ENCODE data around the gene SLC10A7. TPM values are rescaled to one million over a fixed set of nuclear protein-coding genes. Genes with fewer than 3 reads are reported as not detected.

Gene SLC10A7
- total and polyA plus RNA-seq, 2 of the 13 experiments (the other 11 are each of a cell fraction or from before 2014, with no cell fraction given) = 18.5 to 18.8 TPM

DNA sequence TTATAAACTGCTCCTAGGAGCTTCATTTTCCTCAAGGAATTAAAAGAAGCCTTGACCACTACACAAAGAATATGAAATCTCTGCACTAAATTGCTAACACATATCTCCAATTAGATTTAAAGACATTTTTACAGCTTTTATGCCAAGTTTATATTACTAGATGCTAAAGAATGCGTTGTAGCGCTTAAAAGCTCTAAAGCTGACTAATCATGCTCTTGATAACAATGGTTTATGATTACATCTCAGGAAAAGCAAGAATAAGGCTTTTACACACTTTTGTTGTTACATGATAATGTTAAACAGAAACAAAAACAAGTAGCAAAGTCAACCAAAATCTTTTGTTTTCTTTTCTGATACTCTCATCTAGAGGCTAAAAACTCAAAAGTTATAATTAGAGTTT lies 44.7 kb downstream of the SLC10A7 start (continued):
- TF ChIP-seq ZNF549 (CRISPR knock-in tag; IDR thresholded peaks at IDR 0.05) = no peak
- no peak for TF ChIP-seq CBX2 (IDR thresholded peaks at IDR 0.05; ENCODE audit: low read depth, low read length)
- TF ChIP-seq CBX2 (CRISPR knock-in tag; IDR thresholded peaks at IDR 0.05; ENCODE audit: low read depth) = no peak
- no peak for TF ChIP-seq RBM22 (optimal IDR thresholded peaks at IDR 0.05; ENCODE audit: low read length)
- TF ChIP-seq MTF2 (CRISPR knock-in tag; IDR thresholded peaks at IDR 0.05; ENCODE audit: borderline replicate concordance) = no peak
- no peak for TF ChIP-seq GLI4 (CRISPR knock-in tag; IDR thresholded peaks at IDR 0.05; ENCODE audit: borderline replicate concordance)

DNA sequence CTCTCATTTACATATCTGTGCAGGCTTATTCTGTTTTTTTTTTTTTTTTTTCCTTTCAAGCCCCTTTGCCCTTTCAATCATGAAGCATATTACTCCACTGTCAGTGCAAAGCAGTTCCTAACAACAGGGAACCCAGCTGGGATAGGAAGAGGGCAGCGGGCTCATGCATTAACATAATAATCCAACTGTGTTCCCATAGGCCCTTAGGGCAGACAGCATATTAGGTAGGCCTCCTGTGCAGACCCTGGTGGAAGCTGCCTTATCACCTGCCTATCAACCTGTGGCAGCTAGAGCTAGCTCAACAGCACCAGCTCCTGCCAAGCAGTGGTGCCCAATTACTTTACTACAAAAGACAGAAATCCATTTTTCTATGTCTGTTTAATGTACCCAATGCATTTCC lies 49.3 kb downstream of the SLC10A7 start:
- 92% methylated on average over 1 of the region's 1 CpG for WGBS (ENCODE audit: low lambda C conversion rate)

GRCh38 chr4:146470604-146471003 lies 51.1 kb downstream of the SLC10A7 start:
- no peaks in the 10 kb centered on the region for H3K36me3 ChIP-seq (replicated peaks in 1 of 2; ENCODE audit: control insufficient read depth in 1 of 2, insufficient read depth in 2 of 2, low read length in 2 of 2)
- in situ Hi-C loops (cut with HindIII; ENCODE audit: extremely low pct_ligation_motif_present, low pct_unique_long_range_greater_than_20kb) (no loop called here), intact Hi-C loops (cut with micrococcal nuclease; ENCODE audit: unreplicated experiment) (no loop called here)
- H3K79me2 ChIP-seq (ENCODE audit: insufficient read depth, low read length) = no peaks in the 10 kb centered on the region
- ChIA-PET POLR2A (no interaction called here), CTCF (ENCODE audit: low intra/inter-chr PET ratio, low total read pairs) (no interaction called here)
- H3K4me1 ChIP-seq (ENCODE audit: insufficient read depth, low read length) = no peaks in the 10 kb centered on the region
- no peak for FAIRE-seq
- no peak overlapping the region for H3K4me3 ChIP-seq (replicated peaks in 1 of 3; ENCODE audit: insufficient read depth in 1 of 3, low read depth in 2 of 3, low read length in 3 of 3)
- no TSS peak for BruUV-seq (replicated peaks)
- H2AFZ ChIP-seq (ENCODE audit: low read length) = no peak overlapping the region
- DNase-seq (ENCODE audit: low spot score) = no peak
- no peaks in the 10 kb centered on the region for H3K9me3 ChIP-seq (ENCODE audit: low read length)
- no peak for ATAC-seq
- no peaks in the 10 kb centered on the region for H3K27me3 ChIP-seq (ENCODE audit: control insufficient read depth in 1 of 2, insufficient read depth in 2 of 2, low read length in 2 of 2)
- H3K9ac ChIP-seq (ENCODE audit: insufficient read depth, low read depth, low read length) = no peak overlapping the region
- no peaks in the 10 kb centered on the region for H4K20me1 ChIP-seq (ENCODE audit: insufficient read depth, low read length)
- TF ChIP-seq MAFK (conservative IDR thresholded peaks at IDR 0.05 in 1 of 2, IDR thresholded peaks at IDR 0.05 in 1 of 2; ENCODE audit: low read length in 2 of 2) = 0 out of 4 replicates have a peak, but pooled peaks of 1 of the 2 experiments have one; percentile 13
- TF ChIP-seq, protein P1, sequence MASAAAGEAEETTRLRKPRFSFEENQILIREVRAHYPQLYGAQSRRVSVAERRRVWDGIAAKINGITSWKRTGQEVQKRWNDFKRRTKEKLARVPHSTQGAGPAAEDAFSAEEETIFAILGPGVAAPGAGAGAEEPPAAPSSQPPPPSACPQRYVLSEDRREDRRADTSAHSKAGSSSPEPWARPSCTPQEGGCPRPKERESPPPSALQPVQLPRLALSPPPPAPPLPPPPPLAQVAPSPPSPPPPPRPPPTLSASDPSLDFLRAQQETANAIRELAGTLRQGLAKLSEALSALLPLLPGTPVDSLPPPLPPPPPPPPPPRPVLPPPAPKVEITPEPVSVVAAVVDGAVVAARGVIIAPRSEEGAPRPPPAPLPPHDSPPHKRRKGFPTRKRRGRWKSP (CRISPR knock-in tag; IDR thresholded peaks at IDR 0.05) = no peak
- no peak overlapping the region for H3K27ac ChIP-seq (ENCODE audit: extremely low read length, insufficient read depth, low read length)
- H3K4me2 ChIP-seq (ENCODE audit: low read depth, low read length) = no peak overlapping the region

More for the DNA sequence above, 49.3 kb downstream of the SLC10A7 start:
- ChIA-PET POLR2A (no interaction called here), CTCF (ENCODE audit: low intra/inter-chr PET ratio, low total read pairs) (no interaction called here)
- no peak overlapping the region for H3K27ac ChIP-seq (ENCODE audit: extremely low read length, insufficient read depth, low read length)
- no peaks in the 10 kb centered on the region for H3K4me1 ChIP-seq (ENCODE audit: insufficient read depth, low read length)
- no TSS peak for BruUV-seq (replicated peaks)
- no peak overlapping the region for H3K4me3 ChIP-seq (replicated peaks in 1 of 3; ENCODE audit: insufficient read depth in 1 of 3, low read depth in 2 of 3, low read length in 3 of 3)
- in situ Hi-C loops (cut with HindIII; ENCODE audit: extremely low pct_ligation_motif_present, low pct_unique_long_range_greater_than_20kb) (no loop called here), intact Hi-C loops (cut with micrococcal nuclease; ENCODE audit: unreplicated experiment) (no loop called here)
- no peaks in the 10 kb centered on the region for H3K9me3 ChIP-seq (ENCODE audit: low read length)
- no peak overlapping the region for H2AFZ ChIP-seq (ENCODE audit: low read length)
- no peak for DNase-seq (ENCODE audit: low spot score)
- H3K9ac ChIP-seq (ENCODE audit: insufficient read depth, low read depth, low read length) = no peak overlapping the region
- no peaks in the 10 kb centered on the region for H3K36me3 ChIP-seq (replicated peaks in 1 of 2; ENCODE audit: control insufficient read depth in 1 of 2, insufficient read depth in 2 of 2, low read length in 2 of 2)
- H3K4me2 ChIP-seq (ENCODE audit: low read depth, low read length) = no peak overlapping the region
- TF ChIP-seq ZNF3 (CRISPR knock-in tag; IDR thresholded peaks at IDR 0.05) (no peak), KAT2B (IDR thresholded peaks at IDR 0.05; ENCODE audit: borderline replicate concordance, low read depth, low read length) (no peak), MXI1 (IDR thresholded peaks at IDR 0.05; ENCODE audit: borderline replicate concordance, low read depth, low read length) (no peak), SIX1 (CRISPR knock-in tag; IDR thresholded peaks at IDR 0.05; ENCODE audit: borderline replicate concordance) (no peak), ZNF431 (CRISPR knock-in tag; IDR thresholded peaks at IDR 0.05; ENCODE audit: borderline replicate concordance, low read depth) (no peak), SKI (IDR thresholded peaks at IDR 0.05; ENCODE audit: partially characterized antibody) (no peak)
- no peak for FAIRE-seq
- H3K79me2 ChIP-seq (ENCODE audit: insufficient read depth, low read length) = no peaks in the 10 kb centered on the region
- H4K20me1 ChIP-seq (ENCODE audit: insufficient read depth, low read length) = no peaks in the 10 kb centered on the region
- ATAC-seq = no peak
- no peaks in the 10 kb centered on the region for H3K27me3 ChIP-seq (ENCODE audit: control insufficient read depth in 1 of 2, insufficient read depth in 2 of 2, low read length in 2 of 2)

All from HepG2 (cell line).